ENCODE results near the gene DEDD.

DEDD gene, protein sequence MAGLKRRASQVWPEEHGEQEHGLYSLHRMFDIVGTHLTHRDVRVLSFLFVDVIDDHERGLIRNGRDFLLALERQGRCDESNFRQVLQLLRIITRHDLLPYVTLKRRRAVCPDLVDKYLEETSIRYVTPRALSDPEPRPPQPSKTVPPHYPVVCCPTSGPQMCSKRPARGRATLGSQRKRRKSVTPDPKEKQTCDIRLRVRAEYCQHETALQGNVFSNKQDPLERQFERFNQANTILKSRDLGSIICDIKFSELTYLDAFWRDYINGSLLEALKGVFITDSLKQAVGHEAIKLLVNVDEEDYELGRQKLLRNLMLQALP

DNA sequence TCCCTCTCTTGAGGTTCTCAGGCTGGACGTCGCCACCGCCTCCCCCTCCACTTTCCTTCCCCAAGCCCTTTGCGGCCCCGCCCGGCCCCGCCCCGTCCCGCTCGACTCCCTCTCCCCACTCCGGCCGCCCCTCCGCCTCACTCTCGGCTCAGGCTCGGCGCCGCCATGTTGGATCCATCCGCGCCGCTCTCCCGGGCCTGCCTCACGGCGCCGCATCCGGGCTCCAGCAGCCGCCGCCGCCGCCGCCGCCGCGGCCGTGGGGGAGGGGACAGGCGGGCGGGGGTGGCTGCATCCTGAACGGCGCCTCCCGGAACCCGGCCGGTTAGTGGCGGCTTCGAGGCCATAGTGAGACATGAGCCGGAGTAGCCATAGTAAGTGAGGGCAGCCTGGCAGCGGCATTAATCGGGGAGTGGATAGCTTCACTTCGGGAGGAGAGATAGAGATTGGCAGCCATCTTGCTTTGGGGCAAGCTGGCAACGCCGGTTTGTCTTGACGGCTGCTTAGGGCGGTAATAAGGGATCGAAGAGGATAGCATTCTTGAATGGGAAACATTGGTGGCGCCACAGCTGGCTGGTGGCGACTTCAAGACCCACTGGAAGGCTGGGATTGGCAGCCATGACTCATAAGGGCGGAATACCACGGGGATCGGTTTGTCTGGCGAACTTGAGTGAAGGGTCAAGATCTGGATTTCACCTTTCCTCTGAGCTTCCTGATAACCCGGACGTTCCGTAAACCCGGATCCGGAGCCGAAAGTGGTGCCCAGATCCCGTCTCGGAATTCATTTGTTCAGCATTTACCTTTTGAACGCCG, at the start of gene DEDD:
Gene DEDD (minus strand): TSS at position 258 of the 810 bp plus-strand sequence. CDS start 8,205 bp downstream, outside the sequence.
- DNase-seq (ENCODE audit: low read depth) = peak; percentile 91

DNA sequence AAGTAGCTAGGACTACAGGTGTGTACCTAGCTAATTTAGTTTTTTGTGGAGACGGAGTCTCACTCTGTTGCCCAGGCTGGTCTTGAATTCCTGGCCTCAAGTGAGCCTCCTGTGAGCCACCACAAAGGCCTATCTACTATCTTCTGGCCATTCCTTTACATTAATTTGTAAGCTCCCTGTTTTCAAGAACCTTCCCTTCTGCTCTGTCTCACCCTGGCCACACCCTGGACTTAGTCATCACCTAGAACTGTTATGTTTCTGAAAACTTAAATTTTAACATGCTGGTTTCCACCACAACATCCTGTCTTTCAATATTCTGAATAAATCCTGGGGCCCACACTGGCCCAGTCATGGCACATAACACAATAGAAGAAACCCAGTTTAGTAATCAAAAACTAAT, 49.7 kb upstream of the DEDD start:
- peak; percentile 80 for DNase-seq (ENCODE audit: low read depth)

DNA sequence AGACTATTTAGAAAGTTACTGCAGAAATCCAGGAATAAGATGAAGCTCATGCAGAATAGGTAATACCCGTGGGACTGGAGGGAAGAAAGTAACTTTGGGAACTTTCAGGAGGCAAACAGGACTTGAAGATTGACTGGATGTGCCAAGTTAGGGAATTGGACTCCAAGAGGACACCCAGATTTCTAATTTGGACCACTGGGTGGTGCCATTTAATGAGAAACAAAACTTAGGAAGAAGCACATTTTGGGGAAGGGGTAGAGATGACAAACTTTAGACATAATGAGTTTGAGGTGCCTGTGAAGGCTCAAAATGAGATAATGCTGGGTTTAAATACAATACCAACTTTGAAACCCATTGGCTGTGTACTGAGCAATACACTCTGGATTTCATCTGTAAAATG, 48.2 kb upstream of the DEDD start:
- no peak for DNase-seq (ENCODE audit: low read depth)

DNA sequence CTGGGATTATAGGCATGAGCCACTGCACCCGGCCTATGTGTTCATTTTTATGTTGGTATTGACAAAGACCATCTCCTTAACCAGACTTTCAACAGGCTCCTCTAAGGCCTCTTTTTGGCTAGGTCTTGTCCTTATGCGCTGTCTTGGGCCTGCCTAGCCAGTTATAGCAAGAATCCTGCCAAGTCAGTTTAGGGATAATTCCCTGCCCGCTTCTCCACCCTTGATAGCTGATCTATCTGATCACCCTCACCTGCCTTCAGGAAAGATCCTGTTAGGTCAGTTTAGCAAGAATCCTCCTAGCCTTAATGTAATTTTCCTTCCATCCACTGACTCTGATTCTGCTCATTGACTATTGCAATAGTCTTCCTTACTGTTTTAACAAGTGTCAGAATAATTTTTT, 47.2 kb upstream of the DEDD start:
- no peak for DNase-seq (ENCODE audit: low read depth)

DNA sequence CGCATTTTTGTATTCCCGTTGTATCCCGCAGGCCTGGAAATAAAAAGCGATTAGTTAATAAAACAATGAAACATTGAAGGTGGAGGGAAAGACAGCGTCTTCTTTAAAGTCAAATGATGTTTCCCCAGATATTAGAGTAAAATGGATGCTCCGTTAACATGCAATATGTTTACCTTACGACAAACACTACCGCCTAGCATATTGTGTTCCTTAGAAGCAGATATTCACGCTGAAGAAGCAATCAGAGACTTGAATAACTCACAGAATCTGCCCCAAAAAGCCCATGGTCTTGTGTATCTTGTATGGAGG, 45.4 kb upstream of the DEDD start:
- DNase-seq (ENCODE audit: low read depth) = no peak

DNA sequence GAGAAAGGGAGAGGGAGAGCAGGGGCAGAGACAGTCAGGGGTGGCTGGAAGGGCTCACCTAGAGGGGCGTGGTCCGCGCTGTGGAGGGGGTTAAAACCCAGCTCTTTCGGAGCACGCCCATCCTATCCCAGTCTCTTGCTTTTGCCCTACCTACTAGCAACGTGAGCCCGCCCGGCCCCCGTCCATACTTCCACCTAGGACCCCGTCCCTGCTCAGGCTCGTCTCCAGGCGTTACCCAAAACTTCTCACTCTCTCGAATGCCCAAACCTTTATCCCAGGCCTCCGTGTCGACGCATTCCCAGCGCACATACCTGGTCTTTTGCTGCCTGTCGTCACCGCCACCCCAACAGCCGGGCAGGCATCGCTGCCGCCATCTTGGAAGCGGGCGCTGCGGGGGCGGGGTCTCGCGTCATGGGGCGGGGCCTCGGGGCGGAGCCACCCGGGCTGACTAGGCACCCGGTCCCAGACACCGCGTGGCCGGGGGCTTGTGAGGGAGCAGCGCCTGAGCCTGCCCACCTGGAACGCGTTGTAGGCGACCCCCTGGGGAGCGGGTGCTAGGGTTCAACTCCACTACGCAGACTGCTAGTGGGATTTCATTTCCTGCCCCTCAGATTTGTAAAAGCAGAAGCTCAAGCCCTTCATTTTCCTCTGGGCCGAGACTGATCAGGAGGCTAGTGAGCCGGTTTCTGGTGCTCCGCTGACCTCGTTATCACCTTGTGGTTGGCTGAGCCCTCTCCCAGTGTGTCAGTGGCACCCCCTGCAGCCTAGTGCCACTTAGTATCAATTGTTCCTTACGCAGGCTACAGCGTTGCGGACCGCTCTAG, 44.9 kb upstream of the DEDD start, which contains the start of gene B4GALT3:
Gene B4GALT3 (minus strand): TSS at position 396 of the 824 bp plus-strand sequence. CDS start 1,447 bp downstream, outside the sequence.
- DNase-seq (ENCODE audit: low read depth) = no peak

DNA sequence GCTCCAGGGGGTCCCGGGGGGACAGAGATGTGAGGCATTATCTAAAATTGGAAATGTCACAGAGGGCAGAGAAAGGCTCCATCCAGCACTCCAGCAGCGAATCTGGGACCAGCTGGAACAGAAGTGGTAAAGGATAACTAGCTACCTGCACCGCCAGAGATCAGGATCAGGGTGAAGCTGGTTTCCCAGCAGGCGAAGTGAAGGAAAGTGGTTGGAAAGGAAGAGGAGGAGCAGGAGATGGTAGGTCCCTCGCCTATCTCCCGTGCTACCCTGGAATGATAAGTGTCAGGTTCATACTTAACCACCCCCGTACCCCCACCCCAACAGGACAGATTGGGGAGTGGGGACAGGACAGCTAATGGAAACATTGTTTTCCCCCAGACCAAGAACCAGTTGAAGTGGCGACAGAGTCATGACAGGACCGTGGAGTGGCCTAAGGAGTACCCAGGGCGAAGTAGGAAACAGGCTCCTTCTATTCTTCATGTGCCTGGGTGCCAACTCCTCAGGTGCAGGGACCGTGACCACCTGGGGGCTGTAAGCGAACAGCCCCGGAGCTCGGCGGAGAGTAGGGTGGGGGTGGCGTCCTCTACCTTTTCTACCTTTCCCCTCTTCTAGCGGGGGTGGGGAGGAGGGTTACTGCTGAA, 44.1 kb upstream of the DEDD start:
- no peak for DNase-seq (ENCODE audit: low read depth)

DNA sequence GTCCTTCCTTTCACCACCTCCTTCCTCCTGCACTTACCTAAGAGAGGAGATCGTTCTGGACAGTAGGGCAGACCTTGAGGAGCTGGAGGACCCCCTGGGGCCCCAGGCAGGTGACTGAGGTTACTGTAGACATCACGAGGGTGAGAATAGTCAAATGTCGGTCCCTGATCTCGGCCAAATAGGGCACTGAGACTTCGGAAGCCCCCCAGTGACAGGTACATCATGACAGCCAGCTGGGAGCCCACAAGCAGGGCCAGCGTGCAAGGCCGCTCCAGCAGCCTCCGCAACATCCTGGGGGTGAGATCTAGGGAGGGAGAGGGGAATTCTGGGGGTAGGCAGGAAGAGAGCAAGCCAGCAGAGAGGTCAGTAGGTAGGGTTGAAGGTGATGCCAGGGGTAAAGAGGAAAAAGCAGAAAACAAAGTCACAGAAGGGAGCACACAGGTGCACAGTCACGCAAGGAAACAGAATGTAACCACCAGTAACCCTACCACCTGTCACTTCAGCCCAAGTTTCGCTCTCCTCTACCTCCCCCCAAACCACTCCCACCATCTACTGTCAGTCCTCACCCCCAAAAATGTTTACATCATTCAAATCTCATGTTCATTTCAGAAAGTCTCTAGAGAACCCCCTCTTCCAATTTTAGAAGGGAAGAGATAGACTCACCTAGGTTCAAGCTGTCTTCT, 43.4 kb upstream of the DEDD start:
- DNase-seq (ENCODE audit: low read depth) = no peak

DNA sequence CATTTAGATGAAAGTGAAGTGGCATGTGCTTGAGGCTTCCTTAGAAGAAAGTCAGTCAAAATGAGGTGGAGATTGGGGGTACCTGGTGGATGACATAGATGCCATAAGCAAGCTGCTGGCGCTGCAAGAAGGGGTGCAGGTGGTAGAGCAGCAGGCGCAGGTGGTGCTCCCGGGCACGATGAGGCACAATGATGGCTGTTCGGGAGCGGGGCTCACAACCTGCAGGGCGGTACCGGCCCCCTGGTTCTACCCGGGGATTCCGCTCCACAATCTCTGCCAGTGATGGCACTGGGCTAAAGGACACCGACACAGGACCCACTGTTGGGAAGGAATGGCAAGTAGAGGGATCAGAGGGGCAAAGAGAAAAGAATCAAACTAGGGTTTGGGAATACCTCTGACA, 42.4 kb upstream of the DEDD start:
- DNase-seq (ENCODE audit: low read depth) = no peak

DNA sequence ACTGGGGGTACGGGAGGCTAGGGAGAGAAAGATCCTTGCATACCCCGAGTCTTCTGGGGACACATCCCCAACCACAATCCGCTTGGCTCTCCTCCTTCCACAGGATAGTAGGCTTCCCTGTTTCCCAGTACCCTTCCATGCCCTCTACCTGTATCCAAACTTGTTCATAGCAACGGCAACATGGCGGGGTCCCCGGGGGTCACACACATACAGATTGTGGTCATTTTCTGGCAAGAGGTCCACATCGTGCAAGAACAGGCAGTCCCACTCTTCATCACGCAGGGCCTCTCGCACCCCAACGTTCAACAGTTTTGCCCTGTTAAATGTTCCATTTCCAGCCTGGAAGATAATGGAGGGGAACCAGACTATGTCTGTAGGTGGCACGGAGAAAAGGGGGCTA, 41.2 kb upstream of the DEDD start:
- no peak for DNase-seq (ENCODE audit: low read depth)

DNA sequence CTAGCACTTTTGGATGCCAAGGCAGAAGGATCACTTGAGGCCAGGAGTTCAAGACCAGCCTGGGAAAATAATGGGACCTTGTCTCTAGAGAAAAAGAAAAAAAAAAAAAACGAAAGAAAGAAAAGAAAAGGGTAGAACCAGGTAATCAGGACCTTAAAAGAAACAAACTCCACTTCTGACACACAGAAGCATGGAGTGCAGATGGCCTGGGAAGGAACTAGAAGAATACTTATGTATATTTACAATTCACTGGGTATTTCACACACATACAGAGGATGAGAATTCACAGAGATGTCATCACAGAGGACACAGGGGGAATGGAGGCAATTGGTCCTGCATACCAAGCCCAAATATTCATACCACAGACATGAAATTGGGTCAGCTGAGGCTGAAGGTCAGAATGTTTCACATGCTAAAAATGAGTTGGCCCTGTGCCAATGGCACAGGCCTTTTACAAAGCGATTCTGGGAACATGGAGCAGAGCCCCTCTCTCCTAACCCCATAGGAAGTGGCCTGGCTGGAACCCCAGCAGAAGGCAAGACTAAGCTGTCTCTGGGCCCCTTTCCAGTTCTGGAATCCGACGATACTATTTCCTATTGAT, 40.4 kb upstream of the DEDD start:
- DNase-seq (ENCODE audit: low read depth) = peak; percentile 93

DNA sequence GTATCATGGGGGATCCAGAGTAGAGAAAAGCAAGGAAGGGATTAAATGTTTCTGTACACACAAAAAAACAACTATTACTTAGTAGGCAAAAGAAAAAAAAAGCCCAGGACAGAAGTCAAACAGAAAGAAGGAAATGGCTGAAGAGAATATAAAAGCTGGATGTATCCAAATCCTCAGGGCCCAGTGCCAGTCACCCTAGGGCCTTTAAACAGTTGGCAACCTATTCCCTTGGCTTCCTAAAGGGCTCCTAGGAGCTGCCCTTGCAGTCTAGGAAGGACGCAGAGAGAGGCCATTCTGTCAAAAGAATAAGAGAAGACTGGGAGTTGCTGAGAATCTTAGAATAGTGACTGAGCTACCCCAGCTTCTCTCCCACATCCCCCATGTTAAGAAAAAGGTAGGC, 39.9 kb upstream of the DEDD start:
- DNase-seq (ENCODE audit: low read depth) = no peak

DNA sequence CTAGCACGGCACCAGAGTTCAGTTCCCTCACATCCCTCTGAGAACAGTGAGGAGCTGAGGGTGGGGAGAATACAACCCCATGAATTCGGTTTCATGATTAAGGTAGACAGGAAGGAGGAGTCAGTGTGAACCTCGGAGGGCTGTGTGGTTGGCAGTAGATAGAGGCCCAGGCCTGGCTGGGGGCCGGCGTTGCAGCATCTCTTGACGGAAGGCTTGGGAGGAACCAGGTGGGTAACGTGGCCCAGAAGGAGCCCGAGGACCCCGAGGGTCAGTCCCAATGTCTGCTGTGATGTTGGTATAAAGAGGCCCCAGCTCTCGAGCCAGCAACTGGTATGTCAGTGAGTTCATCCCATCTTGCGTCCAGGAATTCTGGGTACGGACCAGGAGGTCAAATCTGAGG, 39.2 kb upstream of the DEDD start:
- no peak for DNase-seq (ENCODE audit: low read depth)

DNA sequence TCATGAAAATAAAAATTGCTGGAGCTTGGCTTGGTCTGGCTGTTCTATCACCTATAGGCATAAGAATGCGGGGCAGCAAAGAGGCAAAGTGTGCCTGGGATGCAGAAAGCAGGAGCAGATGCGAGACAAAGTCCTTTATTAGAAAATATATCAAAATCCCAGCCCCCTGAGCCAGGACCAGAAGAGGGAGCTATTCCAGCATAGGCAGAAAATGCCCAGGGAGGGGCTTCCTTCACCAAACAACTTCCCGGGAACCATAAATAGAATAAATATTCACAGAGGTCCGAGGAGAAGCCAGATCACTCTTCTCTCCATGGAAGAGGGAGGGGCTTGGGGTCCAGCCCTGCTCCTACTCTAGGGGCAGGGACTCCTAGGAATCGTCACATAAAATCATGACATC, 38.7 kb upstream of the DEDD start:
- DNase-seq (ENCODE audit: low read depth) = no peak

DNA sequence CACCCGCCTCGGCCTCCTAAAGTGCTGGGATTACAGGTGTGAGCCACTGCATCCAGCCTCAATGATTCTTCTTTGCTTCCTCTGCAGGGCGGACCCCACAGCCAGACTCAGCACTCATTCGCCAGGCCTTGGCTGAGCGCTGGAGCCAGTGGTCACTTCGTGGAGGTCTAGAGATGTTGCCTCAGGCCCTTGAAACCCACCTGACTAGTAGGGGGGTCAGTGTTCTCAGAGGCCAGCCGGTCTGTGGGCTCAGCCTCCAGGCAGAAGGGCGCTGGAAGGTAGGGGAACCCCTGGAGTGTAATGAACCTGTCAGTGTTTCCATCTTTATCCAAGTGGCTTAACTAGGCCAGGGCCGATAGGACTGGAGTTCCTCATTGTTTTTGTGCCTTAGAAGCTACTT, 36.4 kb upstream of the DEDD start:
- no peak for DNase-seq (ENCODE audit: low read depth)

DNA sequence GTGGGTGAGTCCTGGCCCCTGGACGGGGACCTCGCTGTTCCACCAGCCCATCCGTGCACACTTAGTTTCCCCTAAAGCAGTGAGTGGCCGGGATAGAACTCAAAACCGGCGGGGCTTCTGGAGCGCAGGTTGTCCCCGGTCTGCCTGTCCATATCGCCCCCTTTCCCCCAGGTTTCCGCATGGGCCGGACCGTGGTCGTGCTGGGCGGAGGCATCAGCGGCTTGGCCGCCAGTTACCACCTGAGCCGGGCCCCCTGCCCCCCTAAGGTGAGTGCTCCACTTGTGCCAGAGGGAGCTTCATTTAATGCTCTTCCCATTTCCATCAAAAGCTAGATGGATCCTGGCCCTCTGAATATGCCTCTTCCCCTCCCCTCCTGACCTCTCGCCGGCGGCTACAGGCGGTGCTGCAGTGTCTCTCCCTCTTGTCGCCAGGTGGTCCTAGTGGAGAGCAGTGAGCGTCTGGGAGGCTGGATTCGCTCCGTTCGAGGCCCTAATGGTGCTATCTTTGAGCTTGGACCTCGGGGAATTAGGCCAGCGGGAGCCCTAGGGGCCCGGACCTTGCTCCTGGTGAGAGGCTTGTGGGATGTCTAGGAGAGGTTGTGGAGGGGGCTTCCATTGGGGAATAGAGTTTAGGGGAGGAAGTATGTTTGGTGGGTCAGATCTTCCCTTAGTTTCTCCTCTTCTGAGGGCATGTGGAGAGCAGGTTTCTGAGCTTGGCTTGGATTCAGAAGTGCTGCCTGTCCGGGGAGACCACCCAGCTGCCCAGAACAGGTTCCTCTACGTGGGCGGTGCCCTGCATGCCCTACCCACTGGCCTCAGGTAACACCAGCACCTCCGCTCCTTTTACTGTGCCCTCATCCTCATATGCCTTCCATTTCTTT, 34.4 kb upstream of the DEDD start:
- no peak for DNase-seq (ENCODE audit: low read depth)

DNA sequence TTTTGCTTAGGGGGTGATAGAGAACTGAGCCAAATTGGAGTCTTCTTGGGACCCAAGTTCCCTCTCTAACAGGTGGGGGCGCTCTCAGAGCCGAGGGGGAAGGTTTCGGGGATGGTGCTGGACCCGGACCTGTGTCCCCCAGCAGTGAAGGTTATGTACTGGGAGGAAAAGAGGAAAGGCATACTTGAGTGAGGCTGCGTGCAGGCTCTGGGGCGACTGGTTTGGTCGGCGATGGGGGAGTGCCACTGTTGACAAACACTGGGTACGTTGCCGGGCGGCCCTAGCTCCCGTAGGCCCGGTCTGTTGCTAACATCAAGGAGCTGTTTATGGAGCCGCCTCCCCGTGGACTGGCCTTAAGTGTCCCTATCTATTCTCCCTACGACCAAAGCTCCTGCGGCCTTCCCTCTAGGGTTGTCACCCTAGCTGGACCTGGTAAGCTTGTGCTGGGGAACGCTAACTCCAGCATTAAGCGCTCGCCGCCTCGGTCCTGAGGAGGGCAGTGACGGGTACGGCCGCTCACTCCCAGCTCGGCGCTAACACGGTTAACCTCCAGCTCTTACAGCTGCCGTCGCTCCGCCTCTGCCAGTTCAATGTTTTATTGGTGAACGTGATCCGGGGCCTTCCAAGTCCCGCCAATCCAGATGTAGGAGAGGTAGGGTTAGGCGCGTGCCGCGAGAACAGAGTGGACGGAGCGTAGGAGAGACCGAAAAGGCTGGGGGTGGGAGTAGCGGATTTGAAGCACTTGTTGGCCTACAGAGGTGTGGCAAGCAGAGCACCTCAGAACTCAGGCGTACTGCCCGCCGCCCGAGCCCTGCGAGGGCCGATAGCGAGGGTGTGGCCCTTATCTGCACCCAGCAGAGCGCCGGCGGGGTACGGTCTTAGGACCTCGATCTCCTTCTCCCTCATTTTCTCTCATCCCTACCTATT, 33.5 kb upstream of the DEDD start, which contains the start of gene PPOX:
Gene PPOX (plus strand): TSS at position 685 of the 927 bp plus-strand sequence. CDS start 422 bp downstream, outside the sequence.
- DNase-seq (ENCODE audit: low read depth) = peak; percentile 93

DNA sequence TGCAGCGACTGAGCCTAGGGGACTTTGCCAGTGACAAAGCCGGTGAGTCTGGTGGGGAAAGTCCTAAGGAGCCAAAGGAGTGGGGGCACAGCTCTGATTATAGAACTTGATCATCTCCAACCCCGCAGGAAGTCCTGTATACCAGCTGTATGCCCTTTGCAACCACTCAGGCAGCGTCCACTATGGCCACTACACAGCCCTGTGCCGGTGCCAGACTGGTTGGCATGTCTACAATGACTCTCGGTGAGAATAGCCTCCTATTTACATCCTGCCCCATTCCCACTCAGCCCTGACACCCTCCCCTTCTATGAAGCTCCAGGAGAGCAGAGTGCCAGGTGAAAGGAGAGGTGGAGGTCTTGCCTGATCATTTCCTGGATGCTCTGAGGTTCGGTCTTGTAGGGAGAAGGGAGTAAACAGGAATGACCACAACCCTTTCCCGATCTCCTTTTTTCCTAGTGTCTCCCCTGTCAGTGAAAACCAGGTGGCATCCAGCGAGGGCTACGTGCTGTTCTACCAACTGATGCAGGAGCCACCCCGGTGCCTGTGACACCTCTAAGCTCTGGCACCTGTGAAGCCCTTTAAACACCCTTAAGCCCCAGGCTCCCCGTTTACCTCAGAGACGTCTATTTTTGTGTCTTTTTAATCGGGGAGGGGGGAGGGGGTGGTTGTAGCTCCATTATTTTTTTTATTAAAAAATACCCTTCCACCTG, 32.6 kb upstream of the DEDD start:
- DNase-seq (ENCODE audit: low read depth) = no peak

All from HS-5 (cell line).